H1 (cell line): ENCODE results near the gene RRP1. TPM values are rescaled to one million over a fixed set of nuclear protein-coding genes. Genes with fewer than 3 reads are reported as not detected.

Experiments used
- CTCF ChIA-PET: fragments of 300-600 bp; sonication (Branson Sonifier 250); formaldehyde crosslinking; loops from one replicate; lab custom pipeline; 2021; ENCODE audit not compliant: partially characterized antibody; lab: Charles Lee
- POLR2A ChIA-PET: fragments of 300-600 bp; sonication (Branson Sonifier 250); formaldehyde crosslinking; loops from one replicate; lab custom pipeline; 2021; ENCODE audit warnings: inconsistent platforms; ENCODE audit not compliant: partially characterized antibody; lab: Charles Lee
- DNase-seq, 2 experiments: peaks; one replicate each; pipeline versions ENCODE4 v3.0.0 to v3.0.0-alpha.2; 2010 to 2022; ENCODE audit warnings: low spot score in 2 of 2, low read depth in 1 of 2, mixed read lengths in 1 of 2
- FAIRE-seq: peaks from 2 replicates; lab custom pipeline; 2011; peaks lifted over from hg19 to GRCh38; lab: Jason Lieb, UNC
- H2AFZ ChIP-seq: 2 replicates; pipeline ENCODE4 v1.8.1; 2012; ENCODE audit warnings: low read length, inconsistent platforms
- H2AK5ac ChIP-seq: 2 replicates; pipeline ENCODE4 v1.6.1; 2013; ENCODE audit warnings: low read depth, low read length
- H2BK120ac ChIP-seq: replicated peaks from 2 replicates; pipeline ENCODE3; 2013; ENCODE audit warnings: low read depth, low read length, inconsistent platforms
- H2BK12ac ChIP-seq: 2 replicates; pipeline ENCODE4 v1.6.1; 2013; ENCODE audit warnings: low read depth, low read length
- H2BK15ac ChIP-seq: 2 replicates; pipeline ENCODE4 v1.6.1; 2013; ENCODE audit warnings: low read length
- H2BK20ac ChIP-seq: 2 replicates; pipeline ENCODE4 v1.6.1; 2013; ENCODE audit warnings: low read length
- H2BK5ac ChIP-seq: 2 replicates; pipeline ENCODE4 v1.6.1; 2013; ENCODE audit warnings: low read depth, low read length
- H3K14ac ChIP-seq: 2 replicates; pipeline ENCODE4 v1.6.1; 2013; ENCODE audit warnings: inconsistent platforms; ENCODE audit not compliant: insufficient read length
- H3K18ac ChIP-seq: 2 replicates; pipeline ENCODE4 v1.6.1; 2013; ENCODE audit warnings: low read length; ENCODE audit errors: extremely low read depth
- H3K23ac ChIP-seq: 2 replicates; pipeline ENCODE4 v1.6.1; 2013; ENCODE audit warnings: inconsistent platforms; ENCODE audit not compliant: insufficient read length
- H3K23me2 ChIP-seq: 2 replicates; pipeline ENCODE4 v1.6.1; 2013; ENCODE audit warnings: low read depth, low read length
- H3K27ac ChIP-seq: 2 replicates; pipeline ENCODE4 v1.6.1; 2011; ENCODE audit warnings: low read depth, low read length, inconsistent platforms
- H3K27me3 ChIP-seq, 4 experiments: replicated peaks in 1 of 4; 1 replicate in 1 of 4; 2 replicates in 3 of 4; pipeline versions ENCODE4 v1.6.1 to v1.8.1; 2011 to 2013; ENCODE audit warnings: low read length in 3 of 4, mild to moderate bottlenecking in 3 of 4, inconsistent platforms in 2 of 4, mixed read lengths in 2 of 4, moderate library complexity in 1 of 4; ENCODE audit not compliant: control insufficient read depth in 3 of 4, insufficient read depth in 3 of 4; ENCODE audit errors: extremely low read depth in 1 of 4
- H3K36me3 ChIP-seq, 4 experiments: 2 replicates each; pipeline versions ENCODE4 v1.6.1 to v1.8.1; 2011 to 2013; ENCODE audit warnings: mild to moderate bottlenecking in 4 of 4, low read length in 3 of 4, moderate library complexity in 2 of 4, control low read depth in 1 of 4, inconsistent platforms in 1 of 4; ENCODE audit not compliant: insufficient read depth in 4 of 4, control insufficient read depth in 2 of 4
- H3K4ac ChIP-seq: replicated peaks from 2 replicates; pipeline ENCODE3; 2013; ENCODE audit warnings: low read length, low read depth, mixed read lengths, inconsistent platforms; ENCODE audit not compliant: insufficient read length
- H3K4me1 ChIP-seq, 4 experiments: replicated peaks in 1 of 4; 1 replicate in 1 of 4; 2 replicates in 3 of 4; pipeline versions ENCODE4 v1.6.1 to v1.8.1; 2011 to 2013; ENCODE audit warnings: low read length in 3 of 4, inconsistent platforms in 2 of 4, mixed read lengths in 1 of 4; ENCODE audit not compliant: insufficient read depth in 4 of 4, control insufficient read depth in 3 of 4
- H3K4me2 ChIP-seq, 2 experiments: 2 replicates each; pipeline versions ENCODE4 v1.6.1 to v1.8.1; 2011 to 2013; ENCODE audit warnings: low read depth in 2 of 2, low read length in 2 of 2, control low read depth in 1 of 2, inconsistent platforms in 1 of 2, mild to moderate bottlenecking in 1 of 2; ENCODE audit not compliant: insufficient read depth in 1 of 2
- H3K4me3 ChIP-seq, 4 experiments: fragments of 200-600, 300-600 bp in 1 of 4; sonication (generic), shearing (Covaris generic), sonication (Bioruptor Twin) in 1 of 4; 2 replicates each; pipeline versions ENCODE4 v1.5.1 to v1.8.1; 2011 to 2016; ENCODE audit warnings: low read length in 4 of 4, low read depth in 3 of 4, control low read depth in 2 of 4, inconsistent platforms in 2 of 4, mild to moderate bottlenecking in 2 of 4, mixed read lengths in 1 of 4, moderate library complexity in 1 of 4; ENCODE audit not compliant: insufficient read depth in 2 of 4; ENCODE audit errors: extremely low read depth in 1 of 4
- H3K56ac ChIP-seq: replicated peaks from 2 replicates; pipeline ENCODE3; 2013; ENCODE audit warnings: low read depth, mild to moderate bottlenecking, mixed read lengths, low read length, inconsistent platforms; ENCODE audit not compliant: insufficient read length
- H3K79me1 ChIP-seq: 2 replicates; pipeline ENCODE4 v1.6.1; 2013; ENCODE audit warnings: low read depth, low read length, control low read depth
- H3K79me2 ChIP-seq, 2 experiments: 2 replicates each; pipeline versions ENCODE4 v1.6.1 to v1.8.1; 2012 to 2013; ENCODE audit warnings: low read length in 2 of 2, mild to moderate bottlenecking in 2 of 2, inconsistent platforms in 1 of 2; ENCODE audit not compliant: insufficient read depth in 2 of 2, control insufficient read depth in 1 of 2
- H3K9ac ChIP-seq, 4 experiments: replicated peaks in 1 of 4; 1 replicate in 1 of 4; 2 replicates in 3 of 4; pipeline versions ENCODE4 v1.6.1 to v1.8.1; 2011 to 2013; ENCODE audit warnings: low read depth in 3 of 4, low read length in 3 of 4, control low read depth in 2 of 4, mild to moderate bottlenecking in 2 of 4, moderate library complexity in 2 of 4, inconsistent platforms in 1 of 4; ENCODE audit errors: extremely low read depth in 1 of 4
- H3K9me3 ChIP-seq, 2 experiments: 2 replicates each; pipeline versions ENCODE4 v1.6.1 to v1.8.1; 2012 to 2013; ENCODE audit warnings: mild to moderate bottlenecking in 2 of 2, moderate library complexity in 2 of 2, control low read depth in 1 of 2, inconsistent platforms in 1 of 2, low read depth in 1 of 2, low read length in 1 of 2, mixed read lengths in 1 of 2; ENCODE audit not compliant: insufficient read depth in 2 of 2
- H4K20me1 ChIP-seq, 2 experiments: replicated peaks in 1 of 2; 2 replicates each; pipeline versions ENCODE3 to v1.8.1; 2011 to 2013; ENCODE audit warnings: inconsistent platforms in 2 of 2, low read length in 2 of 2, mild to moderate bottlenecking in 1 of 2; ENCODE audit not compliant: insufficient read depth in 2 of 2, control insufficient read depth in 1 of 2
- H4K5ac ChIP-seq: 2 replicates; pipeline ENCODE4 v1.6.1; 2013; ENCODE audit warnings: low read length, low read depth, mixed read lengths, inconsistent platforms; ENCODE audit not compliant: insufficient read length
- H4K8ac ChIP-seq: 2 replicates; pipeline ENCODE4 v1.8.0; 2013; ENCODE audit warnings: mild to moderate bottlenecking, moderate library complexity, low read length, inconsistent platforms; ENCODE audit not compliant: insufficient read depth; ENCODE audit errors: extremely low read depth
- H4K91ac ChIP-seq: replicated peaks from 2 replicates; pipeline ENCODE3; 2013; ENCODE audit warnings: low read length, mixed read lengths, inconsistent platforms; ENCODE audit not compliant: insufficient read length
- ASH2L ChIP-seq: fragments of 200-600, 300-600 bp; sonication (generic); IDR thresholded peaks from one replicate; pipeline ENCODE4 v1.7.1; 2017; ENCODE audit warnings: low read length
- EP300 ChIP-seq, 2 experiments: IDR thresholded peaks; 1 replicate in 1 of 2; 2 replicates in 1 of 2; pipeline ENCODE4 v1.6.1; 2011 to 2012; ENCODE audit warnings: low read depth in 2 of 2, low read length in 2 of 2, mild to moderate bottlenecking in 2 of 2, borderline replicate concordance in 1 of 2, inconsistent platforms in 1 of 2, moderate library complexity in 1 of 2
- KDM5A ChIP-seq: fragments of 200-600 bp; IDR thresholded peaks from 2 replicates; pipeline ENCODE4 v1.7.1; 2012; ENCODE audit warnings: mild to moderate bottlenecking, low read length, inconsistent platforms, mixed read lengths
- MAFK ChIP-seq: IDR thresholded peaks from 2 replicates; pipeline ENCODE4 v1.6.1; 2012; ENCODE audit warnings: low read depth, mild to moderate bottlenecking, improper control_type of control experiment, low read length
- RBBP5 ChIP-seq: IDR thresholded peaks from 2 replicates; pipeline ENCODE4 v1.7.1; 2012; ENCODE audit warnings: low read depth, mild to moderate bottlenecking, inconsistent platforms, low read length, moderate library complexity, borderline replicate concordance
- RNF2 ChIP-seq: fragments of 200-900, 300-1000 bp; sonication (generic); IDR thresholded peaks from 2 replicates; pipeline ENCODE4 v1.7.1; 2016; ENCODE audit warnings: borderline replicate concordance, low read depth, mild to moderate bottlenecking, antibody characterized with exemption, low read length; ENCODE audit not compliant: poor library complexity, severe bottlenecking; ENCODE audit errors: missing control alignments
- SIRT6 ChIP-seq: IDR thresholded peaks from one replicate; pipeline ENCODE4 v1.7.1; 2012; ENCODE audit warnings: low read length, inconsistent platforms
- WGBS, 2 experiments: shearing (Covaris generic) in 1 of 2; methylation state at CpG; one replicate each; pipeline versions ENCODE4 v1.1.6 to v1.1.7; 2013 to 2015; ENCODE audit warnings: low lambda C conversion rate in 2 of 2, mixed read lengths in 2 of 2, inconsistent platforms in 1 of 2, low coverage in 1 of 2, missing lambda C conversion rate in 1 of 2; ENCODE audit not compliant: insufficient replicate concordance in 2 of 2, insufficient coverage in 1 of 2, insufficient read length in 1 of 2; ENCODE audit errors: extremely low coverage in 1 of 2, missing lambda C conversion rate in 1 of 2; 5-methylcytosine and 5-hydroxymethylcytosine counted together
- polyA plus RNA-seq, 7 experiments: library from polyadenylated mRNA; depleted of rRNA in 3 of 7; stranded (reverse) in 5 of 7; unstranded in 2 of 7; fragments of >200 nt in 5 of 7; fragments of 200-250 nt in 2 of 7; gene quantifications; 1 replicate in 5 of 7; 2 replicates in 1 of 7; 4 replicates in 1 of 7; pipeline versions ENCODE4 v1.2.1 to v1.2.3, GENCODE V29; 2011 to 2013; ENCODE audit warnings: missing spikeins in 2 of 7, mixed read lengths in 2 of 7
- total RNA-seq: library from RNA; stranded (reverse); fragmentation: NEBNext Ultra II Directional; extraction: Animal tissue kit (Norgen Biotek cat#: 25700); gene quantifications from 2 replicates; pipeline ENCODE4 v1.2.1, GENCODE V29; 2021
- TF ChIP-seq, protein P1 (sequence below), 3 experiments: IDR thresholded peaks; 1 replicate in 2 of 3; 2 replicates in 1 of 3; pipeline versions ENCODE4 v1.5.1 to v1.6.1; 2011; ENCODE audit warnings: low read length in 3 of 3, mild to moderate bottlenecking in 3 of 3, inconsistent platforms in 2 of 3, low read depth in 1 of 3, moderate library complexity in 1 of 3; ENCODE audit not compliant: insufficient read depth in 1 of 3; ENCODE audit errors: control extremely low read depth in 1 of 3

RRP1 gene
- total and polyA plus RNA-seq, 2 of the 8 experiments (the other 6 are each of a cell fraction or from before 2014, with no cell fraction given), result 11.6 to 55.2 TPM

DNA sequence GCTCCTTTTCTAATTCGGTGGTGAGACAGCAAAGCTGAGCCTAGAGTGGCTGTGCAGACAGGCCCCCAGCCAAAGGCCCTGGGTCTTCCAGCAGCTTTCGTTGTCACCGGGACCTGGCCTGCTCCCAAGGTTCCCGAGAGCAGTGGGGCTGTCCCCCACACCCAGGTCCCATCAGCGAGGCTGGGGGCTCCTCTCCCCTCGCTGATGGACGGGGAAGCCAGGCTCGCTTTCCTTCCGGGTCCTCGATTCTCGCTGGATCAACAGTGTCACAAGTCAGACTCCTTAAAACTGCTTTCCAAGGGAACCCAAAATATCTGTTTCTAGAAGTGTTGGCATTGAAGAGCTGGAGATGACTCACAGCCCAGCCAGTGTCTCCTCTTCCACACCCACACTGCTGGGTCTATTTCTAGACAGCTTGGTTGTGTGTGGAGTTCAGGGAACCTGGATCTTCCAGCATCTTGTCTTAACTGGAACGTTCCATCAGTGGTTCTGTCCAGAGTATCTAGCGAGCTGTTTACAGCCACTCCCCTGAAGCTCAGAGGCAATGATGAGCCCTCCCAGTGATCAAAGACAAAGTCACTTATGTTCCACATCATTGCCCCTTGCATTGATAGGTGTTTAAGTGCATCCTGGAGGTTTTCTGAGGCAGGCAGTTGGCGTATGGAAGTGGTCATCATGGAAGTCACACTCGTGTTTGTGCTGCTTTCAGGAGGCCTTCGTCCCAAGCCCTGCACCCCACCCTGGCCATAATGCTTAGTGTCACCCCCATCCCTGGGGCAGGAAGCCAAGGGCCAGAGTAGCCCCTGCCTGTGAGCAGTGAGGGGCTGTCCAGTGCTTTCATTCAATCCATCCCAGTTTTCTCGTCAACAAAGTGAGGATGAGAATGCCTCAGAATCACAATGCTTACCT is 35.2 kb downstream of the RRP1 start:
- Histone ChIP-seq H3K23ac (no peak overlapping the region), H4K91ac (no peak overlapping the region), H4K8ac (no peak overlapping the region), H3K79me1 (no peaks in the 10 kb centered on the region), H2BK120ac (no peak overlapping the region), H2AK5ac (no peak overlapping the region), H3K56ac (no peak overlapping the region), H3K4me1 (peaks cover 0 to 7% (median 4%) of the 10 kb centered on the region in 4 experiments; a peak in 3 of 7 replicates), H3K4me3 (no peak overlapping the region), H4K5ac (no peak overlapping the region), H2BK15ac (no peak overlapping the region), H3K4me2 (no peak overlapping the region), H3K18ac (no peak overlapping the region), H4K20me1 (no peaks in the 10 kb centered on the region), H2BK12ac (no peak overlapping the region; the same call in 1 of the 2 replicates), H3K14ac (no peak overlapping the region), H3K27me3 (no peaks in the 10 kb centered on the region), H3K36me3 (no peaks in the 10 kb centered on the region), H3K23me2 (no peaks in the 10 kb centered on the region), H2BK5ac (no peak overlapping the region), H2AFZ (no peak overlapping the region), H3K27ac (no peak overlapping the region), H2BK20ac (no peak overlapping the region), H3K9me3 (peaks cover 0 to 13% of the 10 kb centered on the region in 2 experiments; a peak in 1 of 4 replicates), H3K4ac (no peak overlapping the region), H3K79me2 (no peaks in the 10 kb centered on the region), H3K9ac (no peak overlapping the region)
- CTCF ChIA-PET, result interaction anchor here (1.0 to 3.2 kb wide), 7 partner anchors 8 to 151 kb away, joined by 3 to 26 read pairs (median 4); no protein-coding TSS in a partner anchor
- FAIRE-seq (no peak), DNase-seq (no peak)
- POLR2A ChIA-PET, result interaction anchor here (1.2 to 1.5 kb wide), 2 partner anchors 13 to 16 kb away, joined by 5 read pairs; no protein-coding TSS in a partner anchor
- 89% methylated on average over 17 of the region's 17 CpGs; no CpG with 5 or more reads in 1 of the 2 experiments for WGBS, 2 experiments
- TF ChIP-seq RNF2, result no peak
- no peak for TF ChIP-seq KDM5A
- TF ChIP-seq, protein P1, sequence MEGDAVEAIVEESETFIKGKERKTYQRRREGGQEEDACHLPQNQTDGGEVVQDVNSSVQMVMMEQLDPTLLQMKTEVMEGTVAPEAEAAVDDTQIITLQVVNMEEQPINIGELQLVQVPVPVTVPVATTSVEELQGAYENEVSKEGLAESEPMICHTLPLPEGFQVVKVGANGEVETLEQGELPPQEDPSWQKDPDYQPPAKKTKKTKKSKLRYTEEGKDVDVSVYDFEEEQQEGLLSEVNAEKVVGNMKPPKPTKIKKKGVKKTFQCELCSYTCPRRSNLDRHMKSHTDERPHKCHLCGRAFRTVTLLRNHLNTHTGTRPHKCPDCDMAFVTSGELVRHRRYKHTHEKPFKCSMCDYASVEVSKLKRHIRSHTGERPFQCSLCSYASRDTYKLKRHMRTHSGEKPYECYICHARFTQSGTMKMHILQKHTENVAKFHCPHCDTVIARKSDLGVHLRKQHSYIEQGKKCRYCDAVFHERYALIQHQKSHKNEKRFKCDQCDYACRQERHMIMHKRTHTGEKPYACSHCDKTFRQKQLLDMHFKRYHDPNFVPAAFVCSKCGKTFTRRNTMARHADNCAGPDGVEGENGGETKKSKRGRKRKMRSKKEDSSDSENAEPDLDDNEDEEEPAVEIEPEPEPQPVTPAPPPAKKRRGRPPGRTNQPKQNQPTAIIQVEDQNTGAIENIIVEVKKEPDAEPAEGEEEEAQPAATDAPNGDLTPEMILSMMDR (IDR thresholded peaks at IDR 0.05; ENCODE audit: control extremely low read depth in 1 of 3, insufficient read depth in 1 of 3, low read depth in 1 of 3, low read length in 3 of 3), result no peak
- TF ChIP-seq RBBP5, result no peak
- no peak for TF ChIP-seq EP300 (IDR thresholded peaks at IDR 0.05; ENCODE audit: borderline replicate concordance in 1 of 2, low read depth in 2 of 2, low read length in 2 of 2)
- TF ChIP-seq MAFK, result no peak
- no peak for TF ChIP-seq SIRT6
- no peak for TF ChIP-seq ASH2L
